HG03457 (cell line): ENCODE data around the gene SYTL2.
"Not testable (repeated sequence)": the region's sequence is repeated elsewhere in the genome, so short reads cannot be mapped to it uniquely, and the experiment has no call there.

Experiments used
- ATAC-seq: cut with Tn5 transposase; IDR thresholded peaks from one replicate; pipeline ENCODE4 v1.9.1; 2021; ENCODE audit warnings: moderate number of reproducible peaks; ENCODE audit not compliant: unreplicated experiment

Gene SYTL2

GRCh38 chr11:85698195-85698594 lies 112.7 kb downstream of the SYTL2 start:
- ATAC-seq, result no peak

DNA sequence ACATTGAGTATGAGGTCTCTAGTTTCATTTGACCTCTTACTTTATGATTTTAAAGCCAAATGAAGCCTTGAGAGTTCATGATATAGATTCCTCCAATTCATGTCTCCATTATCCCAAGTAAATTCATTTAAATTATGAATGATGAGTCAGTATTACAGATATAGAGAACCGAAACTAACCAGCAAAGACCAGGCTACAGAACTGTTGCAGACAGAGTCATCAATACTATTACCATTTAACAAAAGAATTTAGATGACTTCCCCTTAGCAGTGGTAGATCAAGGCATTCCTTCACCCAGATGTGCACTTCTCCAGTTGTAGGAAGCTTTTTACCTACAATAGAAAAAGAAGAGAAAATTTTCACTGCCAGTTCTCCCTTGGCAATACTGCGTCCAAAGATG lies 113.2 kb downstream of the SYTL2 start:
- no peak for ATAC-seq

- no peak for ATAC-seq
Observed at GRCh38 chr11:85695546-85695945, 115.4 kb downstream of the SYTL2 start.

GRCh38 chr11:85694385-85694980 lies 116.5 kb downstream of the SYTL2 start:
- ATAC-seq, result no peak

GRCh38 chr11:85685820-85686459 lies 125.0 kb downstream of the SYTL2 start, which contains the start of gene CCDC89:
CCDC89 (minus strand) TSS chr11:85686195; CDS start chr11:85686130, 65 bp downstream.
- no peak for ATAC-seq

- no peak for ATAC-seq
Observed at GRCh38 chr11:85685125-85685819, 125.7 kb downstream of the SYTL2 start.

- peak; percentile 88 for ATAC-seq
Observed at GRCh38 chr11:85682330-85683305, 128.3 kb downstream of the SYTL2 start.

GRCh38 chr11:85680897-85681296 lies 130.0 kb downstream of the SYTL2 start:
- no peak for ATAC-seq

DNA sequence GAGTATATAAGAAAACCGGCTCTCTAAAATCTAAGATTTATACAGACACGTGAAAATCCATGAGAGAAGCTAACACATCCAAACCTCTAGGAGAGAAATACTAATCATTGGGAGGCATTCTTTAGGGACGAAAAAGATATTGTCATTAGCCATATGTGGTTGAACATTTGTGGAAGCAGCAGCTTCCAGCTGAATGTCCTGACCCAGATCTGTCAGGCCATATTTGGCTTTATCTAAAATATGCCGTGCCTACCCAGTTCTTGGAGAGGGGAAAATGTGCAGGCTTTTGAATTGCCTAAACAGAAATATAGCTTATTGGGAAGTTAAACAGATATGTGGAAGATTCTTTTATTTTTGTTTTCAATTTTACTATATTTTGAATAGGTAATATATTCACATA lies 131.4 kb downstream of the SYTL2 start:
- no peak for ATAC-seq

GRCh38 chr11:85673393-85673792 lies 137.5 kb downstream of the SYTL2 start:
- ATAC-seq, result no peak

DNA sequence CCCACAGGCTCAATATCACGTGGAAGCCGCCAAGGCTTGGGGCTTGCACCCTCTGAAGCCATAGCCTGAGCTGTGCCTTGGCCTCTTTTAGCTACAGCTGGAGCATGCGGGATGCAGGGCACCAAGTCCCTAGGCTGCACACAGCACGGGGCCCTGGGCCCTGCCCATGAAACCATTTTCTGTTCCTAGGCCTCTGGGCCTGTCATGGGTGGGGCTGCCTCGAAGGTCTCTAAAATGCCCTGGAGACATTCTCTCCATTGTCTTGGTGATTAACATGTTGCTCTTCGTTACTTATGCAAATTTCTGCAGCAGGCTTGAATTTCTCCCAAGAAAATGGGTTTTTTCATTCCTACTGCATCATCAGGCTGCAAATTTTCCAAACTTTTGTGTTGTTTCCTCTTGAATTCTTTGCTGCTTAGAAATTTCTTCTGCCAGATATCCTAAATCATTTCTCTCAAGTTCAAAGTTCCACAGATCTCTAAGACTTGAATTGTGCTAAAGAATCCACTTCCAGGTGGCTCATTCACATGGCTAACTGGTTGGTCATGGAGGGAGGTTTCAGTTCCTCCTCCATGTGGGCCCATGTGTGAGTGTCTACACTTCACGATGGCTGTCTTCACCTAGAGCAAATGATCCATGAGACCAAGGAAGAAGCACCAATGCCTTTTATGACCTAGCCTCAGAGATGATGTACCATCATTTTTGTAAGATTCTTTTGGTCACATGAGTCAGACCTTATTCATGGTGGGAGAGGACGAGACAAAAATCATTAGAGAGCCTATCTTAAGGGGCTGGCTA lies 138.6 kb downstream of the SYTL2 start:
- ATAC-seq, result no peak

DNA sequence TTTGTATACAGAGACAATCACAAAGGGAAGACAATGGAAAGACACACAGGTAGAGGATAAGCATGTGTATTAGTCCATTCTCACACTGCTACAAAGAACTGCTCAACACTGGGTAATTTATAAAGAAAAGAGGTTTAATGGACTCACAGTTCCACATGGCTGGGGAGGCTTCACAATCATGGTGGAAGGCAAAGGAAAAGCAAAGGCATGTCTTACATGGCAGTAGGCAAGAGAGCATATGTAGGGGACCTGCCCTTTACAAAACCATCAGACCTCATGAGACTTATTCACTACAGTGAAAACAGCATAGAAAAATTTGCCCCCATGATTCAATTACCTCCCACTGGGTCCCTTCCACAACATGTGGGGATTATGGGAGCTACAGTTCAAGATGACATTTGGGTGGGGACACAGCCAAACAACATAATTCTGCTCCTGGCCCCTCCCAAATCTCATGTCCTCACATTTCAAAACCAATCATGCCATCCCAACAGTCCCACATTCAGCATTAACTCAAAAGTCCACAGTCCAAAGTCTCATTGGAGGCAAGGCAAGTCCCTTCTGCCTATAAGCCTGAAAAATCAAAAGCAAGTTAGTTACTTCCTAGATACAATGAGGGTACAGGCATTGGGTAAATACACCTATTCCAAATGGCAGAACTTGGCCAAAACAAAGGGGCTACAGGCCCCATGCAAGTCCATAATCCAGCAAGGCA lies 139.8 kb downstream of the SYTL2 start:
- ATAC-seq, result not testable (repeated sequence)

DNA sequence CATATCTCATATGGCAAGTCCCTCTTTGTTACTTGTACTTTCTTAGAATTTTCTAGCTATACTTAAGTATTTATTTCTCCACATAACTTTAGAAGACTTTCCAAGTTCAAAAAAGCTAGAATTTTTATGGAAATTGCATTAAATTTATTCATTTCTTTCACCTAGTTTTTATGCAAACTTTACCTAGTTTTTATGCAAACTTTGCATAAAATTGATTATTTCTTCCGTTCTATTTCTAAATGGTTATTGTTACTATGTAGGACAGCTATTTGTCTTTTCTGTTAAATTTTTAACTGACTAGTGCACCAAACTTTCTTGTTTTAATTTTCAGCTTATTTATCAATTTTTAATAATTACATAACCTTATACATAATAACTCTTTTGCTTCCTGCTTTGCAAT lies 142.8 kb downstream of the SYTL2 start:
- no peak for ATAC-seq

GRCh38 chr11:85666687-85667086 lies 144.3 kb downstream of the SYTL2 start:
- ATAC-seq, result no peak

GRCh38 chr11:85665733-85666132 lies 145.2 kb downstream of the SYTL2 start:
- no peak for ATAC-seq

- ATAC-seq, result peak; percentile 89
Observed at GRCh38 chr11:85664615-85665481, 146.1 kb downstream of the SYTL2 start, which contains the start of gene CREBZF. CREBZF (minus strand) TSS chr11:85665129; CDS start chr11:85664875, 254 bp downstream.

- ATAC-seq, result peak; percentile 43
Observed at GRCh38 chr11:85663753-85664614, 147.0 kb downstream of the SYTL2 start.
